Stimulated activated CD8-positive, alpha-beta memory T cell treated with anti-CD3 and anti-CD28 coated beads, Interleukin-7, amount 100 ng/mL, for 1 hour (primary cell): ENCODE measurements around the gene THEM5.

Source experiments
- DNase-seq, 2 donors: peaks; one replicate each; pipeline ENCODE4 v3.0.0-alpha.2; 2020; ENCODE audit warnings: low read depth in 2 of 2

THEM5 gene

DNA sequence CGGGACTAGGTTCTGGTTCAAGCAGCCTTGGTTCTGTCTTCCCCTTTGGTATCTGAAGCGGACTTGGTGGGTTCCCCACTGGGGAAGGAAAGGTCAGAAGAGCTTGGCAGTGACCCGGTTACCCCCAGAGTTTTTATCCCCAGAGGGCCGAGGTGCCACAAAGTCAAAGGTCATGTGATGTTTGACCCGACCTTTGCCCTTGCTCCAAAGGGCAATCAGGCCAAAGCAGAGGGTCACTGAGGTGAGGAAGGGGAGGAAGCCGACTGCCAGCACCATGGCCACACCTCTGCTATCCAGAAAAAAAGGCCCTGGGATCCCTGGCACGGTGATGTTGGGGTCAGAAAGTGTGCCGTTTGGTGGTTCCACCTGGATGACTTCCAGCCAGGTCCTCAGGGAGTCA is 52.7 kb downstream of the THEM5 start:
- no peak for DNase-seq

- DNase-seq = no peak
Observed at GRCh38 chr1:151799179-151800022, 54.1 kb downstream of the THEM5 start.

DNA sequence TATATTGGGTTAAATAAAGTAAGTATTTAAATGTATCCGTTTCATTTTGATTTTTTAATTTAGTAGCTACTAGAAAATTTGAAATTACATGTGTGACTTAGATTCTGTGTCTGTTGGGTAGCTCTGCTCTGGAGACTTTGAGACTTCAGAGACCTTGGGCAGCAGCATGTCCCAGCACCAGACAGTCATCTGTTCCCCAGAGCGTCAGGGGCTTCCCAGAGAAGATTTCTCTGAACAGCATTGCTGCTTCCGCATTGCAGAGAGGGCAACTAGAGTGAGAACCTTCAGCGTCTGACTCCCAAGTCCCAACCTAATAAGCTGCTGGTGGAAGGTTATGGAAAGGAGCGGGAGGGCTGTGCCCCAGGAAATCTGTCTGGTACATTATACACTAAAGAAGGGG is 54.9 kb downstream of the THEM5 start:
- DNase-seq = no peak
